Measurements from ENCODE around the gene SIGLEC11.

- TF ChIP-seq POLR2A (IDR thresholded peaks at IDR 0.05) (no peak), CTCF (IDR thresholded peaks at IDR 0.05) (no peak)
Observed at GRCh38 chr19:49932731-49933131, 28.2 kb downstream of the SIGLEC11 start.
